Endothelial cell of umbilical vein (primary cell): ENCODE results near the gene CAPN12. TPM values are rescaled to one million over a fixed set of nuclear protein-coding genes. Genes with fewer than 3 reads are reported as not detected.

Experiments
- BruUV-seq: library from RNA; stranded (reverse); fragments of 400-500 nt; replicated peaks from 2 replicates; lab custom pipeline; 2021; lab: Mats Ljungman, UMichigan
- CTCF ChIA-PET: fragments of 300-600, 350-600 bp; sonication (Branson Sonifier 250); formaldehyde crosslinking; loops from one replicate; lab custom pipeline; 2021; ENCODE audit warnings: antibody characterized with exemption, inconsistent platforms; lab: Charles Lee
- POLR2A ChIA-PET: fragments of 300-600, 350-600 bp; sonication (Branson Sonifier 250); formaldehyde crosslinking; loops from one replicate; lab custom pipeline; 2021; ENCODE audit warnings: antibody characterized with exemption, inconsistent platforms; lab: Charles Lee
- DNase-seq: peaks from one replicate; pipeline ENCODE4 v3.0.0-alpha.2; 2011; ENCODE audit warnings: low read depth, low spot score
- FAIRE-seq: peaks from 2 replicates; lab custom pipeline; 2011; peaks lifted over from hg19 to GRCh38; lab: Jason Lieb, UNC
- H2AFZ ChIP-seq: 2 replicates; pipeline ENCODE4 v1.6.0; 2012; ENCODE audit warnings: low read depth, low read length, control low read depth, inconsistent platforms
- H3K27ac ChIP-seq: 2 replicates; pipeline ENCODE4 v1.5.1; 2011; ENCODE audit warnings: low read depth, mild to moderate bottlenecking, control low read depth, low read length, moderate library complexity; ENCODE audit not compliant: insufficient read depth
- H3K27me3 ChIP-seq, 2 experiments: 2 replicates each; pipeline versions ENCODE4 v1.6.0 to v1.6.1; 2011; ENCODE audit warnings: low read length in 2 of 2, mixed read lengths in 1 of 2; ENCODE audit not compliant: control insufficient read depth in 2 of 2, insufficient read depth in 2 of 2
- H3K36me3 ChIP-seq, 2 experiments: 2 replicates in 1 of 2; 3 replicates in 1 of 2; pipeline ENCODE4 v1.5.1; 2011; ENCODE audit warnings: low read length in 2 of 2, mild to moderate bottlenecking in 1 of 2, moderate library complexity in 1 of 2; ENCODE audit not compliant: control insufficient read depth in 2 of 2, insufficient read depth in 2 of 2; ENCODE audit errors: extremely low read depth in 1 of 2
- H3K4me1 ChIP-seq: 3 replicates; pipeline ENCODE4 v1.5.1; 2011; ENCODE audit warnings: mild to moderate bottlenecking, low read length; ENCODE audit not compliant: control insufficient read depth, insufficient read depth; ENCODE audit errors: extremely low read depth
- H3K4me2 ChIP-seq: 2 replicates; pipeline ENCODE4 v1.6.1; 2011; ENCODE audit warnings: low read length, control low read depth, mixed read lengths; ENCODE audit not compliant: insufficient read depth
- H3K4me3 ChIP-seq, 3 experiments: fragments of 200-600 bp in 1 of 3; sonication (generic), shearing (Covaris generic) in 1 of 3; replicated peaks in 1 of 3; 2 replicates each; pipeline ENCODE4 v1.5.1; 2011 to 2016; ENCODE audit warnings: control low read depth in 3 of 3, low read length in 3 of 3, mild to moderate bottlenecking in 2 of 3, inconsistent platforms in 1 of 3, low read depth in 1 of 3, moderate library complexity in 1 of 3; ENCODE audit not compliant: insufficient read depth in 1 of 3
- H3K79me2 ChIP-seq: 2 replicates; pipeline ENCODE4 v1.6.0; 2012; ENCODE audit warnings: low read length, inconsistent platforms; ENCODE audit not compliant: control insufficient read depth, insufficient read depth
- H3K9ac ChIP-seq: replicated peaks from 2 replicates; pipeline ENCODE3; 2011; ENCODE audit warnings: low read length, control low read depth; ENCODE audit not compliant: insufficient read depth; ENCODE audit errors: extremely low read depth
- H3K9me1 ChIP-seq: replicated peaks from 3 replicates; pipeline ENCODE4 v1.6.0; 2011; ENCODE audit warnings: mild to moderate bottlenecking, low read length; ENCODE audit not compliant: control insufficient read depth, insufficient read depth; ENCODE audit errors: extremely low read depth
- H3K9me3 ChIP-seq: replicated peaks from 2 replicates; pipeline ENCODE4 v1.5.1; 2012; ENCODE audit warnings: low read length, inconsistent platforms; ENCODE audit not compliant: control insufficient read depth, insufficient read depth
- H4K20me1 ChIP-seq: replicated peaks from 2 replicates; pipeline ENCODE3; 2011; ENCODE audit warnings: mild to moderate bottlenecking, low read length; ENCODE audit not compliant: control insufficient read depth, insufficient read depth; ENCODE audit errors: extremely low read depth
- EZH2 ChIP-seq: IDR thresholded peaks from 2 replicates; pipeline ENCODE4 v1.6.1; 2012; ENCODE audit warnings: borderline replicate concordance, low read depth, mild to moderate bottlenecking, moderate library complexity, low read length, inconsistent platforms; ENCODE audit not compliant: severe bottlenecking
- FOS ChIP-seq: IDR thresholded peaks from 2 replicates; pipeline ENCODE4 v1.6.1; 2011; ENCODE audit warnings: mild to moderate bottlenecking, low read length, moderate library complexity, borderline replicate concordance; ENCODE audit not compliant: insufficient read depth
- GATA2 ChIP-seq: IDR thresholded peaks from 2 replicates; pipeline ENCODE4 v1.7.0; 2011; ENCODE audit warnings: low read depth, mild to moderate bottlenecking, moderate library complexity, mixed read lengths, low read length; ENCODE audit not compliant: insufficient read length, insufficient read depth
- JUN ChIP-seq: IDR thresholded peaks from 2 replicates; pipeline ENCODE4 v1.6.1; 2011; ENCODE audit warnings: borderline replicate concordance, low read depth; ENCODE audit not compliant: insufficient read length, insufficient read depth
- MYC ChIP-seq: IDR thresholded peaks from one replicate; pipeline ENCODE4 v1.6.1; 2011; ENCODE audit warnings: mild to moderate bottlenecking, low read depth, low read length
- POLR2A ChIP-seq: IDR thresholded peaks from 2 replicates; pipeline ENCODE4 v1.6.1; 2012; ENCODE audit warnings: low read depth, mild to moderate bottlenecking, control low read depth, low read length
- dilution Hi-C: fragments of 300-500 bp; cut with MboI; formaldehyde crosslinking; loops from one replicate; pipeline ENCODE4 v1.15.0; 2019; ENCODE audit warnings: low sequenced_read_pairs; ENCODE audit not compliant: extremely low pct_ligation_motif_present
- intact Hi-C: fragments of 100-400 bp; cut with micrococcal nuclease; formaldehyde crosslinking; loops from one replicate; pipeline ENCODE4 v1.10.0; 2022
- polyA plus RNA-seq, 4 experiments: library from polyadenylated mRNA; depleted of rRNA in 3 of 4; stranded (reverse) in 3 of 4; unstranded in 1 of 4; fragments of >200 nt; gene quantifications; 2 replicates each; pipeline versions ENCODE4 v1.2.1 to v1.2.3, GENCODE V29; 2011 to 2012; ENCODE audit warnings: missing spikeins in 1 of 4
- total RNA-seq: library from RNA; stranded (reverse); gene quantifications from 2 replicates; pipeline ENCODE4 v1.2.3, GENCODE V29; 2021
- TF ChIP-seq, protein P1 (sequence below), 2 donors: IDR thresholded peaks; 1 replicate in 1 of 2; 2 replicates in 1 of 2; pipeline ENCODE4 v1.5.1; 2011; ENCODE audit warnings: low read length in 2 of 2, mild to moderate bottlenecking in 2 of 2, moderate library complexity in 2 of 2, control low read depth in 1 of 2, inconsistent platforms in 1 of 2, low read depth in 1 of 2; ENCODE audit not compliant: insufficient read depth in 1 of 2; ENCODE audit errors: extremely low read depth in 1 of 2
- TF ChIP-seq, protein P2 (sequence below): IDR thresholded peaks from 2 replicates; pipeline ENCODE4 v1.6.1; 2011; ENCODE audit not compliant: insufficient read depth, insufficient read length

The CAPN12 gene
- total and polyA plus RNA-seq, 2 donors (not counting 3 experiments of a cell fraction or from before 2014, with no cell fraction given): 0.35 TPM; not detected in 1

DNA sequence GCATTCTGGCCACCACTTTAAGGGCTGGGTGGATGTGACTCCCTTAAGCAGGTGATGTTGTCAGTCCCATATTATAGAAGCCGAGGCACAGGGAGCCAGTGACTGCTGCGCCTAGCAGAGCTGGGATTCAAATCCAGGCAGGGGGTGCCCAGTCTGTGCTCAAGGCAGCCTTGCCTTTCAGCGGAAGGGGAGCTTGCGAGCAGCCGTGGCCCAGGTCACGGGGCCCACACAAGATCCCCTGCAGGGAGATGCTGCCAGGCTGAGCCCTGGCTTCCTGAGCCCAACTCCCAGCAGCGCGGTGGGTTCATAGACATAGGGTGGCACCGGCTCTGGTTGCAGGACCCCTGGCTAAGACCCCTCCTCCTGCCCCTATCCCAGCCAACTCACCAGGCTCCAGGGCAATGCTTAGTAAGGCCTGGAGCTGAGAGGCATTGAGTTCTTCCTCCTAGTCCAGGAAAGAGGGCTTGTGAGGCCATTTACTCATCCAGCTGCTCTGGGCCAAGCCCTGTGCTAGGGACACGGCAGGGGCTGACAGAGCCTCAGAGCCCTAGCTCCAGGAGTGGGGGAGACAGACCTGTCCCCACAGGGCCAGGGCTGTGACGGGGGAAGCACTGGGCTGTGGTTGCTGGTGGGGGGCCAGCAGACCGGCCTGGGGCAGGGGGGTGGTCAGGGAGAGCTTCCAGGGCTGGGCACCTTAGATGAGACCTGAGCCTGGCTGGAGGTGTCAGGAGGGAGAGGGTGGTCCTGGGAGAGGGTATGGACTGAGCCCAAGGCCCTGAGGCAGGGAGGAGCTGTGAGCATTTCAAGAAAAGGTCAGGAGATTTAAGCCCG, 9.6 kb downstream of the CAPN12 start:
- no peak overlapping the region for H2AFZ ChIP-seq
- dilution Hi-C loops: no loop called here
- no peak overlapping the region for H3K9ac ChIP-seq
- H3K79me2 ChIP-seq: no peaks in the 10 kb centered on the region
- intact Hi-C loops: loop anchor here (5.0 kb wide), 1 partner anchor 98 kb away; the partner anchor contains the start of gene ECH1
- peaks cover 3 to 10% of the 10 kb centered on the region in 2 experiments for H3K36me3 ChIP-seq
- H3K9me1 ChIP-seq: no peaks in the 10 kb centered on the region
- FAIRE-seq: peak; percentile 49
- H4K20me1 ChIP-seq: no peaks in the 10 kb centered on the region
- no peak for DNase-seq
- H3K27ac ChIP-seq: no peak overlapping the region
- H3K4me2 ChIP-seq: no peak overlapping the region
- H3K9me3 ChIP-seq: no peaks in the 10 kb centered on the region
- no peak overlapping the region for H3K4me3 ChIP-seq
- no TSS peak for BruUV-seq
- peaks cover 17% of the 10 kb centered on the region for H3K4me1 ChIP-seq
- no peaks in the 10 kb centered on the region for H3K27me3 ChIP-seq
- POLR2A ChIA-PET: no interaction called here
- TF ChIP-seq POLR2A: no peak
- TF ChIP-seq GATA2: no peak
- no peak for TF ChIP-seq EZH2
- TF ChIP-seq, protein P1, sequence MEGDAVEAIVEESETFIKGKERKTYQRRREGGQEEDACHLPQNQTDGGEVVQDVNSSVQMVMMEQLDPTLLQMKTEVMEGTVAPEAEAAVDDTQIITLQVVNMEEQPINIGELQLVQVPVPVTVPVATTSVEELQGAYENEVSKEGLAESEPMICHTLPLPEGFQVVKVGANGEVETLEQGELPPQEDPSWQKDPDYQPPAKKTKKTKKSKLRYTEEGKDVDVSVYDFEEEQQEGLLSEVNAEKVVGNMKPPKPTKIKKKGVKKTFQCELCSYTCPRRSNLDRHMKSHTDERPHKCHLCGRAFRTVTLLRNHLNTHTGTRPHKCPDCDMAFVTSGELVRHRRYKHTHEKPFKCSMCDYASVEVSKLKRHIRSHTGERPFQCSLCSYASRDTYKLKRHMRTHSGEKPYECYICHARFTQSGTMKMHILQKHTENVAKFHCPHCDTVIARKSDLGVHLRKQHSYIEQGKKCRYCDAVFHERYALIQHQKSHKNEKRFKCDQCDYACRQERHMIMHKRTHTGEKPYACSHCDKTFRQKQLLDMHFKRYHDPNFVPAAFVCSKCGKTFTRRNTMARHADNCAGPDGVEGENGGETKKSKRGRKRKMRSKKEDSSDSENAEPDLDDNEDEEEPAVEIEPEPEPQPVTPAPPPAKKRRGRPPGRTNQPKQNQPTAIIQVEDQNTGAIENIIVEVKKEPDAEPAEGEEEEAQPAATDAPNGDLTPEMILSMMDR (IDR thresholded peaks at IDR 0.05; ENCODE audit: extremely low read depth in 1 of 2, insufficient read depth in 1 of 2, low read depth in 1 of 2, low read length in 2 of 2): no peak
- TF ChIP-seq FOS: no peak
- no peak for TF ChIP-seq JUN
- TF ChIP-seq MYC: no peak
- TF ChIP-seq, protein P2, sequence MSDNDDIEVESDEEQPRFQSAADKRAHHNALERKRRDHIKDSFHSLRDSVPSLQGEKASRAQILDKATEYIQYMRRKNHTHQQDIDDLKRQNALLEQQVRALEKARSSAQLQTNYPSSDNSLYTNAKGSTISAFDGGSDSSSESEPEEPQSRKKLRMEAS: no peak
- CTCF ChIA-PET: interaction anchor here (1.3 to 3.3 kb wide), 6 partner anchors 10 to 198 kb away, joined by 4 to 18 read pairs (median 8); partner anchors contain the start of genes MRPS12 and SARS2
